Neutrophil (primary cell): ENCODE data around the gene TNPO1.

Experiments used
- H3K27ac ChIP-seq: fragments of 200-600 bp; sonication (generic); 2 replicates; pipeline ENCODE4 v1.5.1; 2016; ENCODE audit warnings: mild to moderate bottlenecking, moderate library complexity
- H3K27me3 ChIP-seq: fragments of 200-600 bp; sonication (generic); 2 replicates; pipeline ENCODE4 v1.6.0; 2016; ENCODE audit warnings: mild to moderate bottlenecking
- H3K36me3 ChIP-seq: fragments of 200-600 bp; sonication (generic); 2 replicates; pipeline ENCODE4 v1.5.1; 2017
- H3K4me1 ChIP-seq, 2 experiments: fragments of 200-600 bp in 1 of 2; sonication (generic) in 1 of 2; 1 replicate in 1 of 2; 2 replicates in 1 of 2; pipeline versions ENCODE4 v1.5.1 to v1.6.1; 2013 to 2016; ENCODE audit warnings: low read depth in 1 of 2, low read length in 1 of 2, mild to moderate bottlenecking in 1 of 2, moderate library complexity in 1 of 2; ENCODE audit not compliant: control insufficient read depth in 1 of 2, insufficient read depth in 1 of 2
- H3K4me3 ChIP-seq, 2 experiments: fragments of 200-600 bp in 1 of 2; sonication (generic) in 1 of 2; 1 replicate in 1 of 2; 2 replicates in 1 of 2; pipeline ENCODE4 v1.5.1; 2013 to 2016; ENCODE audit warnings: low read depth in 1 of 2, low read length in 1 of 2, mild to moderate bottlenecking in 1 of 2, moderate library complexity in 1 of 2
- H3K9me3 ChIP-seq: fragments of 200-600 bp; sonication (generic); 2 replicates; pipeline ENCODE4 v1.5.1; 2016
- CTCF ChIP-seq: fragments of 200-600 bp; sonication (generic); IDR thresholded peaks from 2 replicates; pipeline ENCODE4 v1.5.1; 2016; ENCODE audit warnings: antibody characterized with exemption

The TNPO1 gene

DNA sequence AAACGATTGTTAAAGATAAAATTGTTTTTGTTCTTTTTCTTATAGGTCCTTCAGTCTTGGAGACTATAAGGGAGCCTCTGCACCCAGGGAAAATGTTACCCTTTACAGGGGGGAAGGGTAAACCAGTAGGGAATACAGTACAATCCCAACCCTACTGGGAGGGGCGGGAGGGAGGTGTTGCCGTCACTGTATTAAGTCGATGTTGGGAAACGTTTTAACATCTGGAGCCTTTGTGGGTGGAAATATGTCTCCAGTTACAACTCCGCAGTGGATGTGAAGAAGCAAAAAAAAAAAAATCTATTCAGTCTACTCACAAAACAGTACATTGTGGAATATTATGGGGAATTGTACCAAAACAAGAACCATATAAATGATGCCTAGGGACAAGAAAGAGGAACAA, 92.2 kb downstream of the TNPO1 start:
- peaks cover 77% of the 10 kb centered on the region for H3K36me3 ChIP-seq
- H3K27ac ChIP-seq: no peak overlapping the region

GRCh38 chr5:72917371-72917776, 100.9 kb downstream of the TNPO1 start:
- Histone ChIP-seq H3K27me3 (no peaks in the 10 kb centered on the region), H3K27ac (no peak overlapping the region), H3K4me3 (no peak overlapping the region), H3K36me3 (no peaks in the 10 kb centered on the region), H3K9me3 (no peaks in the 10 kb centered on the region), H3K4me1 (no peaks in the 10 kb centered on the region)
- no peak for TF ChIP-seq CTCF

More for the DNA sequence above, 92.2 kb downstream of the TNPO1 start:
- Histone ChIP-seq H3K4me1 (no peaks in the 10 kb centered on the region), H3K9me3 (no peaks in the 10 kb centered on the region), H3K4me3 (no peak overlapping the region), H3K27me3 (no peaks in the 10 kb centered on the region)
- TF ChIP-seq CTCF: no peak

- H3K27me3 ChIP-seq: no peaks in the 10 kb centered on the region
These were observed 104.4 kb downstream of the TNPO1 start for GRCh38 chr5:72920690-72921502.

DNA sequence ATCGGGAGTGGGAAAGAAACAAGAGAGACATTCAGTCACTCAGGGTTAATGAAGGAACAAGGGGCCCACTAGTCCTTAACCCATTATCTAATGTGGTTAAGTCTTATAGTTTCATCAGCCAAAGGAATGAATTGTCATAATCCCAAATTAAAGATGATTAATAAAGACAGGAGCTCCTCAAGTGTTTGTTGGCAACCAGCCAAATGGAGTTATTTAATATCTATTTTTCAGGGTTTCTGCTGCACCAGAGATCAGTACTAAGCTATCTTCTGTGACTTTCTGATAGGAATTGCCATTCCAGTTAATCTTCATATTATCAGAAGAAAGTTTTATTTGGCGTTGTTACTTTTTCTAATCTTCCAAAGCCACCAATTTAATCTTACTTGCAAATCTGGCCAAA, 105.4 kb downstream of the TNPO1 start:
- Histone ChIP-seq H3K36me3 (no peaks in the 10 kb centered on the region), H3K27me3 (no peaks in the 10 kb centered on the region), H3K9me3 (no peaks in the 10 kb centered on the region), H3K4me1 (no peaks in the 10 kb centered on the region), H3K4me3 (no peak overlapping the region), H3K27ac (no peak overlapping the region)
- no peak for TF ChIP-seq CTCF

More at GRCh38 chr5:72920690-72921502, 104.4 kb downstream of the TNPO1 start:
- no peaks in the 10 kb centered on the region for H3K9me3 ChIP-seq
- no peak for TF ChIP-seq CTCF
- no peak overlapping the region for H3K27ac ChIP-seq
- no peak overlapping the region for H3K4me3 ChIP-seq
- no peaks in the 10 kb centered on the region for H3K36me3 ChIP-seq
- H3K4me1 ChIP-seq: no peaks in the 10 kb centered on the region

GRCh38 chr5:72922422-72922821, 106.0 kb downstream of the TNPO1 start:
- no peaks in the 10 kb centered on the region for H3K36me3 ChIP-seq
- no peak for TF ChIP-seq CTCF
- H3K27me3 ChIP-seq: no peaks in the 10 kb centered on the region
- H3K9me3 ChIP-seq: no peaks in the 10 kb centered on the region
- no peaks in the 10 kb centered on the region for H3K4me1 ChIP-seq
- no peak overlapping the region for H3K27ac ChIP-seq
- H3K4me3 ChIP-seq: no peak overlapping the region
